HG02642 (cell line): ENCODE data around the gene ACIN1.

Experiments
- ATAC-seq: cut with Tn5 transposase; IDR thresholded peaks from one replicate; pipeline ENCODE4 v1.9.1; 2021; ENCODE audit warnings: mild to moderate bottlenecking; ENCODE audit not compliant: unreplicated experiment, poor library complexity

ACIN1 gene

DNA sequence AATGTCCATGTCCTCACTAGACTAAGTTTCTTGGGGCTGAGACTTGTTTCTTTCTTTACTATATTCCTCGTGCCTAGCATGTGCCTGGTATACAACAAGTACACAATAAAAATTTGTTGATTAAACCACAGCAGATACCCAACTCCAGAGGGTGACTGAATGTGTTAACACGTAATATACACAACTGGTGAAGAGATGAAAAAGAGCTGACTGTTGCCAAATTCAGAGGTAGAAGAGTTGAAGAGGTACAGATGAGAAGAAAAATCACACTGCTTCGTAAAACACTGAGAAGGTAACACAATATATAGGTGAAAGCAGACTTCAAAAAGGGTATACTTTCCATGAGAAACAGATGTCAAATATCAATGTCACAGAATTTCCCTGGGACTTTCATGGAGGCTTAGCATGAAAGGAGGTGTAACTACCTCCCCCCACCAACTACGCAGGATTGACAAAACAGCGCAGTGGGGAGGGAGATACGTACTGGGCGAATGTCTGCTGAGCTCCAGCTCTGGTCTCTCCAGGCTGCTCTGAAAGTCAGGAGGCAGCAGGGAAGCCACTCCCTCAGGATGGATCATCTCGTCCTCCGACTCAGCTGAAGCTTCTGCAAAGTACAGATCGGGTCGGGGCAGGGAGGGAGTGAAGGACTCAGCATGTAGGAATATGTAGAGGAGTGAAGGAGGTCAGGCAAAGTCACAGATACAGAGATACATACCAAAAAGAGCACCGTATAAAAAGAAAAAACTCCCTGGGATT lies 5.3 kb downstream of the ACIN1 start:
- no peak for ATAC-seq

DNA sequence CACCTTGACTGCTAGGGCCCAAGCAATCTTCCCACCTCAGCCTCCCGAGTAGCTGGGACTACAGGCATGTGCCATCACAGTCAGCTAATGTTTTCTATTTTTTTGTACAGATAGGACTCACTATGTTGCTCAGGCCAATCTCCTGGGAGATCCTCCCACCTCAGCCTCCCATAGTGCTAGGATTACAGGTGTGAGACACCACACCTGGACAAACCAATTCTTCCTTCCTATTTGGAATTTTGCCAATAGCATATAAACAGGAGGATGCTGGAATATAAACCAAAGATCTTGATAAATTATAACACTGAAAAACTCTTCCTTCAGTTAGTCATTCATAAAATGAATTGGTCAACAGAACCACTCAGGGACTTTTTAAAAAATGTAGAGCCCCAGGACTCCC lies 8.4 kb downstream of the ACIN1 start:
- no peak for ATAC-seq

DNA sequence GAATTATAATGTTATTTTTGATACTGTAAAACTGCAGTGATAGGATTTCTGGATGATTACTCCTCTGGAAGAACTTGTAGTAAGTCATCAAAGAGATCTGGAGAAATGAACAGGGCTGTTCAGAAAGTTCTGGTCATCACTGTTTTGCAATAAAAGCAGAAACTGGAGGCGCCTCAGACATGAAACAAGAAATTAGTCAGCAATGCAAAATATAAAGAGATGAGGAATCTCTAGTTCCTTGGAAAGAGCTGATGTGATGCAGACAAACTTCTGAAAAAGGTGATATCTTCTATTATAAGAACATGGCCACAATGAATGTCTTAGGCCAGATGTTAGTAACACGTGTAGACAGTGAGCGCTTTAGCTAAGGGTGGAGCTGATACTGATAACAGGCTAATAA lies 9.5 kb downstream of the ACIN1 start:
- ATAC-seq: no peak

DNA sequence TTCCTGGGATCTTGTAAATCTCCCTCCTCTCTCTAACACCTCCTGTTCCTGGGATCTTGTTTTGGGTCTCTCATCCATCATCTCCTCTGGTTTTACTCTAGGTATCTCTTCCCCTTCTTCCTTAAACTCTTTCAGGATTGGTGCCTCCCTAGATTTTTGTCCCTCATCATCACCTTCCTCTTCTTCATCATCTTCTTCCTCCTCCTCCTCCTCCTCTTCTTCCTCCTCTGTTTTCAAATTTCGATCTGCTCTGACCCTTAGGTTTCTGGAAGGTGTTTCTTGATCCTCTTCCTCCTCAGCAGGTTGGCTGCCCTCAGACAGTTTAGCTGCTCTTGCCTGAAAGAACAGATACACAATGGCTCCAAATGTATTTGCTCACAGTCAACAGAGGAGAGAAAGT lies 14.5 kb downstream of the ACIN1 start:
- ATAC-seq: no peak

GRCh38 chr14:23079716-23080115 lies 15.2 kb downstream of the ACIN1 start:
- ATAC-seq: no peak

DNA sequence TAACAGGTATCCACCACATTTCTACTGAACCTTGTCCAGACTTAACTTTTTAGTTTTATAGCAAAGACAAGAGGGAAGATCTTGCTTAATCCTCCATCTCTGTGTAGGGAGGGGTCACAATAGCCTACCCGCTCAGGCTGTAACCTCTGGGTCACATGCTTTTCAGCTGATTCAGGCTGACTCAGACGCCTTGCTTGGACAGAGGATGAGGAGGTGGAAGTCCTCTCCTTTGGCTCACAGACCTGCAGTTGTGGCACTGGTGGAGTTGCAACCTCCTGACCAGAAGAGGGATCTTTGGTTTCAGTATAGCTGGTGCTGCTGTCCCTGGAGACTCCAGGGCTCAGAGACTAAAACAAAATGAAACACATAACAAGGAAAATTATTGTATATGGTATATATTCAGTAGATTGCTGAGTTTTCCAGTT lies 16.2 kb downstream of the ACIN1 start:
- ATAC-seq: no peak

GRCh38 chr14:23077962-23078361 lies 17.0 kb downstream of the ACIN1 start:
- no peak for ATAC-seq

GRCh38 chr14:23076785-23077408 lies 18.0 kb downstream of the ACIN1 start:
- ATAC-seq: no peak

DNA sequence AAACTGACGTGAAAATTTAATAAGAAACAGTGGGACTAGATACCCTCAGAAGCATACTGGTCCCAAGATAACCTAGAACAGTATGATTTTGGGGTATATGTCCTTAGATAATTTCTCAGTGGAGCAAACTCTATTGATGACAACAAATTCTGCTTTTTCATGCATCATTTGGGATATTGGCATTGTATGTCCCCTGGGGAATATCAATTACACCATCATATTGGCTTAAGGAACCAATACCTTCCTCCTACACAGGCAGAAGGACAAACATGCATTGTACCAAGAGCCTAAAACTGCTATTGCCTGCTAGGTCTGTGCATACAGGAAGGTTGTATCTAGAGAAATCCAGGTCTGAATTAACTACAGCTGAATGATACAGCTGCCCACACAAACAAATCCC lies 20.0 kb downstream of the ACIN1 start:
- no peak for ATAC-seq

GRCh38 chr14:23071921-23072539 lies 22.9 kb downstream of the ACIN1 start:
- no peak for ATAC-seq

- peak; percentile 89 for ATAC-seq
Observed at GRCh38 chr14:23071244-23071920, 23.6 kb downstream of the ACIN1 start.

GRCh38 chr14:23070262-23071129 lies 24.4 kb downstream of the ACIN1 start:
- ATAC-seq: no peak

- ATAC-seq: no peak
Observed at GRCh38 chr14:23069413-23069806, 25.5 kb downstream of the ACIN1 start.

DNA sequence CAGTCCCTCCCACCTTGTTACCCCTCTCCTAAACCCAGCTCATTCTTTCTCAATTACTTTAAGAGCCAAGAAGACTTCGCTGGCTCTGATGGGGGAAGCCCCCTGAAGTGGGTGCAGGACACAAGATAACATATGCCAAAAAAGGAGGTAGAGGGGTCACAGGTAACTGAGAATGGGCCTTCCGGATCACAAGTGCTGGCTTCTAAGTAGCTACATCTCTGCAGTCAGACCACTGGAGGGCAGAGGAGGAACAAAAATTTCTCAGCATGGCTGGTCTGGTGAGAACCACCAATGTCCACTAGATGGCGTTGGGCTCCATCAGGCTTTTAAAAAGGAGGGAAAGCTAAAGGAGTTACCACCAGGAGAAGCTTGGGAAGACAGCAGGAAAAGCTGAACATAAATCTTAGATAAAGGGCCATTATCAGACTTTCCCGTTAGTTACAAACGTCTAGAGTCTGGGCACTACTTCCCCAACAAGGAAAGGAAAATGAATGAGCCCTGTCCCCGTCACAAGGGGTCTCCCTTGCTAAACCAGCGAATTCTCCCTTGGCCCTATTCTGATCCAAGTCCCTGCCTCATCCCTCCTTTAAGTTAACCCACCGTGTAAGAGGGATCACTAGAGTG lies 26.0 kb downstream of the ACIN1 start:
- peak; percentile 57 for ATAC-seq

- ATAC-seq: no peak
Observed at GRCh38 chr14:23067847-23068788, 26.8 kb downstream of the ACIN1 start.

- no peak for ATAC-seq
Observed at GRCh38 chr14:23066855-23067744, 27.8 kb downstream of the ACIN1 start.

DNA sequence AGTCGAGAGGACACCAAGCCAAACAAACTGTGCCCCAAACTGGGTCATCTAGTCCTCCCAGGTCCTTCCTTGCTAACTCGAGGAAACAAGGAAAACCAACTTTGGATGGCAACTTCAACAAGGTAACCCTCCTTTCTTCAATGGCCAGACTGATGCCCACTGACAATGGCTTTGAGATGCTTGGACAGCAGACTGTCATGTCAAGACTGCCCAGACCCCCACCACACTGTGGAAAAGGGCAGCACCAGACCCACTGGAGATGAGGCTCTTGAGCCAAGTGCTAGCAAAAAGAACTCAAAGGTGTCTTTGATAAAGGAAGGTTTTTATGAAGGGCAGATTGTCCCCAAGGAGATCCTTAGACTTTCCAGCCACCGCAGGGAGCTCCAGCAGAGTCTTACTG lies 28.6 kb downstream of the ACIN1 start:
- no peak for ATAC-seq

GRCh38 chr14:23063601-23064000 lies 31.3 kb downstream of the ACIN1 start:
- no peak for ATAC-seq
